GM23338 (cell line): Measurements from ENCODE around the gene ABCC3. TPM values are rescaled to one million over a fixed set of nuclear protein-coding genes. Genes with fewer than 3 reads are reported as not detected.

Source experiments
- ATAC-seq: fragments of 200-7000 bp; cut with Tn5 transposase; 3 replicates; pipeline ENCODE4 v1.9.1; 2020
- DNase-seq: peaks from one replicate; pipeline ENCODE4 v3.0.0-alpha.2; 2015; ENCODE audit warnings: low spot score
- H2AFZ ChIP-seq: fragments of 200-600 bp; sonication (generic); 2 replicates; pipeline ENCODE4 v1.8.0; 2016; ENCODE audit warnings: antibody characterized with exemption, mild to moderate bottlenecking, moderate library complexity
- H3F3A ChIP-seq: fragments of 200-600 bp; sonication (generic); replicated peaks from 2 replicates; pipeline ENCODE4 v1.8.0; 2017; ENCODE audit warnings: antibody characterized with exemption, mixed run types, low read depth
- H3K27ac ChIP-seq: fragments of 200-600 bp; sonication (generic); 2 replicates; pipeline ENCODE4 v1.6.1; 2016; ENCODE audit warnings: low read depth
- H3K27me3 ChIP-seq: fragments of 200-600 bp; sonication (generic); 2 replicates; pipeline ENCODE4 v1.8.0; 2016; ENCODE audit warnings: mild to moderate bottlenecking, mixed run types, moderate library complexity; ENCODE audit not compliant: insufficient read depth
- H3K36me3 ChIP-seq: fragments of 200-600 bp; sonication (generic); 2 replicates; pipeline ENCODE4 v1.8.0; 2016; ENCODE audit warnings: mild to moderate bottlenecking; ENCODE audit not compliant: insufficient read depth
- H3K4me1 ChIP-seq: fragments of 200-600 bp; sonication (generic); 2 replicates; pipeline ENCODE4 v1.8.0; 2016; ENCODE audit warnings: mild to moderate bottlenecking, moderate library complexity; ENCODE audit not compliant: insufficient read depth
- H3K4me2 ChIP-seq: fragments of 200-600 bp; sonication (generic); 2 replicates; pipeline ENCODE4 v1.7.1; 2017; ENCODE audit warnings: mixed run types
- H3K4me3 ChIP-seq: fragments of 200-600 bp; sonication (generic); 2 replicates; pipeline ENCODE4 v1.6.1; 2016; ENCODE audit warnings: mixed run types
- H3K79me2 ChIP-seq: fragments of 200-600 bp; sonication (generic); replicated peaks from 2 replicates; pipeline ENCODE4 v1.8.0; 2017; ENCODE audit warnings: mild to moderate bottlenecking; ENCODE audit not compliant: insufficient read depth
- H3K9me2 ChIP-seq: fragments of 200-600 bp; sonication (generic); 2 replicates; pipeline ENCODE4 v1.8.0; 2017; ENCODE audit not compliant: insufficient read depth
- H4K20me1 ChIP-seq: fragments of 200-600 bp; sonication (generic); replicated peaks from 2 replicates; pipeline ENCODE4 v1.8.0; 2017; ENCODE audit warnings: mild to moderate bottlenecking; ENCODE audit not compliant: insufficient read depth
- H3K27ac Mint-ChIP-seq: 2 replicates; pipeline ENCODE4 v1.8.0; 2020; ENCODE audit warnings: inconsistent platforms, mild to moderate bottlenecking, moderate library complexity, mixed read lengths
- H3K27me3 Mint-ChIP-seq: 3 replicates; pipeline ENCODE4 v1.8.0; 2022; ENCODE audit warnings: low read depth, mild to moderate bottlenecking, moderate library complexity, mixed read lengths, inconsistent platforms; ENCODE audit not compliant: insufficient read depth, poor library complexity
- H3K36me3 Mint-ChIP-seq: 3 replicates; pipeline ENCODE4 v1.8.0; 2021; ENCODE audit warnings: low read depth, mild to moderate bottlenecking, inconsistent platforms, moderate library complexity, mixed read lengths
- H3K4me1 Mint-ChIP-seq: 3 replicates; pipeline ENCODE4 v1.8.0; 2020; ENCODE audit warnings: mild to moderate bottlenecking, inconsistent platforms, mixed read lengths
- H3K4me3 Mint-ChIP-seq: 3 replicates; pipeline ENCODE4 v1.8.0; 2021; ENCODE audit warnings: moderate library complexity, mild to moderate bottlenecking, inconsistent platforms, mixed read lengths
- H3K9me3 Mint-ChIP-seq: 3 replicates; pipeline ENCODE4 v1.8.0; 2020; ENCODE audit warnings: moderate library complexity, mild to moderate bottlenecking, inconsistent platforms, mixed read lengths
- CREB1 ChIP-seq: fragments of 250-450 bp; sonication (Bioruptor Pico); IDR thresholded peaks from 2 replicates; pipeline ENCODE4 v1.5.0; 2020; ENCODE audit warnings: low read depth, mild to moderate bottlenecking, moderate library complexity
- CTCF ChIP-seq, 2 experiments: fragments of 200-600 bp in 1 of 2; sonication (generic) in 1 of 2; conservative IDR thresholded peaks; 2 replicates each; pipeline versions ENCODE4 v1.5.1 to v1.6.1; 2016 to 2017; ENCODE audit warnings: antibody characterized with exemption in 2 of 2, low read depth in 2 of 2, mild to moderate bottlenecking in 2 of 2, moderate library complexity in 1 of 2
- ETS1 ChIP-seq: IDR thresholded peaks from 2 replicates; pipeline ENCODE4 v1.6.1; 2016; ENCODE audit warnings: antibody characterized with exemption
- EZH2 ChIP-seq: fragments of 200-600 bp; sonication (generic); IDR thresholded peaks from one replicate; pipeline ENCODE4 v1.8.0; 2017; ENCODE audit warnings: antibody characterized with exemption, mild to moderate bottlenecking, low read depth; ENCODE audit not compliant: unreplicated experiment
- EZH2phosphoT487 ChIP-seq: fragments of 200-600 bp; sonication (generic); IDR thresholded peaks from one replicate; pipeline ENCODE4 v1.8.1; 2018; ENCODE audit warnings: antibody characterized with exemption; ENCODE audit not compliant: unreplicated experiment
- JUNB ChIP-seq: IDR thresholded peaks from one replicate; pipeline ENCODE4 v1.6.1; 2016; ENCODE audit warnings: antibody characterized with exemption; ENCODE audit not compliant: unreplicated experiment
- NANOG ChIP-seq: IDR thresholded peaks from 2 replicates; pipeline ENCODE4 v1.6.1; 2016; ENCODE audit warnings: antibody characterized with exemption, borderline replicate concordance
- POLR2AphosphoS5 ChIP-seq: IDR thresholded peaks from 2 replicates; pipeline ENCODE4 v1.6.1; 2016; ENCODE audit warnings: antibody characterized with exemption, low read depth
- STAT1 ChIP-seq: IDR thresholded peaks from one replicate; pipeline ENCODE4 v1.6.1; 2016; ENCODE audit warnings: antibody characterized with exemption; ENCODE audit not compliant: unreplicated experiment
- ZNF114 ChIP-seq: fragments of 250-450 bp; sonication (Bioruptor Pico); IDR thresholded peaks from 2 replicates; pipeline ENCODE4 v1.5.0; 2020; ENCODE audit warnings: mild to moderate bottlenecking, moderate library complexity
- ZNF331 ChIP-seq: fragments of 250-450 bp; sonication (Bioruptor Pico); IDR thresholded peaks from 2 replicates; pipeline ENCODE4 v1.5.0; 2020; ENCODE audit warnings: low read depth, mild to moderate bottlenecking, moderate library complexity
- polyA plus RNA-seq: library from polyadenylated mRNA; unstranded; fragments of >200 nt; fragmentation: Nextera tagmentation; extraction: Ambion mirVana; gene quantifications from 2 replicates; pipeline ENCODE4 v1.2.1, GENCODE V29; 2016
- total RNA-seq: library from RNA; depleted of rRNA; stranded (reverse); fragments of >200 nt; shearing (Covaris generic); gene quantifications from 2 replicates; pipeline ENCODE4 v1.2.3, GENCODE V29; 2014

ABCC3 gene
- total and polyA plus RNA-seq, 2 experiments from 2014 or later = not detected

GRCh38 chr17:50640686-50641351, 6.1 kb downstream of the ABCC3 start (continued):
- TF ChIP-seq CREB1 (no peak), EZH2 (no peak), POLR2AphosphoS5 (no peak), CTCF (conservative IDR thresholded peaks at IDR 0.05; ENCODE audit: low read depth in 2 of 2) (no peak), NANOG (no peak), ZNF331 (CRISPR knock-in tag) (no peak), EZH2phosphoT487 (no peak), ETS1 (no peak), ZNF114 (no peak), JUNB (no peak)

GRCh38 chr17:50641357-50641756, 6.7 kb downstream of the ABCC3 start:
- Histone ChIP-seq H3K4me2 (no peak overlapping the region), H3K27me3 (peaks cover 12% of the 10 kb centered on the region), H3F3A (no peaks in the 10 kb centered on the region), H2AFZ (0 out of 2 replicates have a peak overlapping the region, but pooled peaks have one; percentile 85), H3K4me3 (no peak overlapping the region), H4K20me1 (no peaks in the 10 kb centered on the region), H3K36me3 (no peaks in the 10 kb centered on the region), H3K9me2 (no peaks in the 10 kb centered on the region), H3K4me1 (peaks cover 13% of the 10 kb centered on the region; the same call in 1 of the 2 replicates), H3K27ac (no peak overlapping the region), H3K79me2 (no peaks in the 10 kb centered on the region)
- TF ChIP-seq ETS1 = no peak
- no peak for TF ChIP-seq EZH2phosphoT487
- TF ChIP-seq NANOG = no peak
- no peak for TF ChIP-seq CREB1
- TF ChIP-seq ZNF114 = no peak
- TF ChIP-seq STAT1 = no peak
- H3K4me1 Mint-ChIP-seq = peaks cover 19% of the 10 kb centered on the region
- H3K4me3 Mint-ChIP-seq = no peak overlapping the region
- H3K9me3 Mint-ChIP-seq = no peaks in the 10 kb centered on the region
- no peak for DNase-seq
- H3K27ac Mint-ChIP-seq = no peak overlapping the region; the same call in 1 of the 2 replicates
- peaks cover 15% of the 10 kb centered on the region for H3K27me3 Mint-ChIP-seq
- ATAC-seq = peak; percentile 22; the same call in 2 of the 3 replicates
- no peaks in the 10 kb centered on the region for H3K36me3 Mint-ChIP-seq
